Fibroblast of pulmonary artery (primary cell): ENCODE measurements around the gene ITPRIPL2.

ENCODE experiments used
- DNase-seq: peaks from one replicate; pipeline ENCODE4 v3.0.0-alpha.2; 2010; ENCODE audit warnings: low read depth
- H3K4me3 ChIP-seq: replicated peaks from 2 replicates; pipeline ENCODE4 v1.5.1; 2011; ENCODE audit warnings: low read depth, mild to moderate bottlenecking, control low read depth, low read length, moderate library complexity
- CTCF ChIP-seq: IDR thresholded peaks from 2 replicates; pipeline ENCODE4 v1.5.1; 2011; ENCODE audit warnings: mild to moderate bottlenecking, control low read depth, low read length, inconsistent platforms; ENCODE audit errors: missing control alignments

The ITPRIPL2 gene

GRCh38 chr16:19073863-19074262 is 39.9 kb upstream of the ITPRIPL2 start:
- TF ChIP-seq CTCF = no peak
- H3K4me3 ChIP-seq = no peak overlapping the region
- no peak for DNase-seq

GRCh38 chr16:19075511-19075910 is 38.3 kb upstream of the ITPRIPL2 start:
- DNase-seq = no peak
- H3K4me3 ChIP-seq = no peak overlapping the region
- no peak for TF ChIP-seq CTCF

- H3K4me3 ChIP-seq = no peak overlapping the region
- no peak for TF ChIP-seq CTCF
- DNase-seq = no peak
These were observed 35.9 kb upstream of the ITPRIPL2 start for GRCh38 chr16:19077879-19078278.

- H3K4me3 ChIP-seq = no peak overlapping the region
- DNase-seq = no peak
- no peak for TF ChIP-seq CTCF
These were observed 30.1 kb upstream of the ITPRIPL2 start for GRCh38 chr16:19083670-19084069.

- TF ChIP-seq CTCF = no peak
- no peak overlapping the region for H3K4me3 ChIP-seq
- no peak for DNase-seq
These were observed 29.6 kb upstream of the ITPRIPL2 start for GRCh38 chr16:19084139-19084538.

GRCh38 chr16:19084879-19085278 is 28.9 kb upstream of the ITPRIPL2 start:
- TF ChIP-seq CTCF = no peak
- no peak overlapping the region for H3K4me3 ChIP-seq
- DNase-seq = no peak

- H3K4me3 ChIP-seq = no peak overlapping the region
- peak; percentile 33 for DNase-seq
These were observed 28.0 kb upstream of the ITPRIPL2 start for GRCh38 chr16:19085679-19086200.

More at GRCh38 chr16:19085679-19086200, 28.0 kb upstream of the ITPRIPL2 start:
- no peak for TF ChIP-seq CTCF
